GM18909 (cell line): ENCODE results near the gene ABCA7.

ENCODE experiments used
- ATAC-seq: cut with Tn5 transposase; IDR thresholded peaks from one replicate; pipeline ENCODE4 v1.9.1; 2021; ENCODE audit warnings: mild to moderate bottlenecking; ENCODE audit not compliant: unreplicated experiment, poor library complexity

The ABCA7 gene

GRCh38 chr19:1053176-1054101, 13.5 kb downstream of the ABCA7 start:
- ATAC-seq: no peak

- no peak for ATAC-seq
These were observed 14.5 kb downstream of the ABCA7 start for GRCh38 chr19:1054102-1055027.

- no peak for ATAC-seq
These were observed 15.1 kb downstream of the ABCA7 start for GRCh38 chr19:1055028-1055425.

GRCh38 chr19:1055886-1056620, 16.1 kb downstream of the ABCA7 start:
- no peak for ATAC-seq

GRCh38 chr19:1057176-1057855, 17.4 kb downstream of the ABCA7 start:
- no peak for ATAC-seq

GRCh38 chr19:1058112-1058511, 18.2 kb downstream of the ABCA7 start:
- no peak for ATAC-seq

- ATAC-seq: no peak
These were observed 20.8 kb downstream of the ABCA7 start for GRCh38 chr19:1060689-1061088.

- ATAC-seq: no peak
These were observed 22.1 kb downstream of the ABCA7 start for GRCh38 chr19:1061987-1062386.

- ATAC-seq: no peak
These were observed 22.6 kb downstream of the ABCA7 start for GRCh38 chr19:1062387-1063029.

- ATAC-seq: no peak
These were observed 23.4 kb downstream of the ABCA7 start for GRCh38 chr19:1063030-1063908.

- no peak for ATAC-seq
These were observed 24.2 kb downstream of the ABCA7 start for GRCh38 chr19:1063909-1064660.

- ATAC-seq: peak; percentile 35
These were observed 25.0 kb downstream of the ABCA7 start for GRCh38 chr19:1064661-1065605.

- ATAC-seq: no peak
These were observed 25.8 kb downstream of the ABCA7 start for GRCh38 chr19:1065606-1066109.

GRCh38 chr19:1066251-1066747, 26.4 kb downstream of the ABCA7 start:
- ATAC-seq: no peak

GRCh38 chr19:1066748-1067340, 26.9 kb downstream of the ABCA7 start, which contains the start of gene ARHGAP45:
ARHGAP45 (plus strand) TSS chr19:1067167; CDS start chr19:1067406, 239 bp downstream.
- no peak for ATAC-seq
